ENCODE results near the gene ZPBP. TPM values are rescaled to one million over a fixed set of nuclear protein-coding genes. Genes with fewer than 3 reads are reported as not detected.

Gene ZPBP
- total and polyA plus RNA-seq, 4 donors: 0.05 to 0.17 (median 0.14) TPM; not detected in 1

GRCh38 chr7:50056131-50056530 lies 36.9 kb downstream of the ZPBP start:
- Histone ChIP-seq H3K27ac (ENCODE audit: low read depth in 1 of 2, low read length in 2 of 2) (no peak overlapping the region), H3K9me3 (ENCODE audit: control insufficient read depth in 4 of 4, low read length in 3 of 4) (no peaks in the 10 kb centered on the region), H3K4me1 (ENCODE audit: control insufficient read depth in 4 of 4, insufficient read depth in 4 of 4, low read length in 3 of 4) (no peaks in the 10 kb centered on the region), H3K9ac (ENCODE audit: low read depth in 1 of 2, low read length in 2 of 2) (no peak overlapping the region), H3K36me3 (ENCODE audit: control insufficient read depth in 4 of 4, insufficient read depth in 3 of 4, low read depth in 1 of 4, low read length in 3 of 4) (no peaks in the 10 kb centered on the region), H3K27me3 (ENCODE audit: control insufficient read depth in 4 of 4, insufficient read depth in 4 of 4, low read length in 3 of 4) (peaks cover 0 to 3% (median 0%) of the 10 kb centered on the region in 4 donors), H3K4me3 (ENCODE audit: low read depth in 1 of 3, low read length in 3 of 3) (no peak overlapping the region)
- no peak for TF ChIP-seq REST (IDR thresholded peaks at IDR 0.05)
- TF ChIP-seq GABPA (IDR thresholded peaks at IDR 0.05 in 1 of 2, conservative IDR thresholded peaks at IDR 0.05 in 1 of 2): no peak
- TF ChIP-seq FOXA1 (IDR thresholded peaks at IDR 0.05): no peak
- no peak for TF ChIP-seq RXRA (IDR thresholded peaks at IDR 0.05)
- TF ChIP-seq ATF3 (IDR thresholded peaks at IDR 0.05): no peak
- TF ChIP-seq RAD21 (IDR thresholded peaks at IDR 0.05): no peak
- no peak for TF ChIP-seq ZBTB33 (IDR thresholded peaks at IDR 0.05)
- TF ChIP-seq HNF4G (IDR thresholded peaks at IDR 0.05): no peak
- TF ChIP-seq MAX (IDR thresholded peaks at IDR 0.05): no peak
- TF ChIP-seq YY1 (IDR thresholded peaks at IDR 0.05): no peak
- TF ChIP-seq EGR1 (IDR thresholded peaks at IDR 0.05; ENCODE audit: low read depth in 2 of 2): no peak
- TF ChIP-seq HNF4A (conservative IDR thresholded peaks at IDR 0.05): no peak
- no peak for TF ChIP-seq CTCF (IDR thresholded peaks at IDR 0.05; ENCODE audit: low read depth, low read length, missing input control)
- DNase-seq (ENCODE audit: low spot score): no peak
- WGBS: 78% methylated on average over 1 of the region's 1 CpG

GRCh38 chr7:50047716-50048115 lies 45.3 kb downstream of the ZPBP start:
- no peak overlapping the region for H3K9ac ChIP-seq (ENCODE audit: low read depth in 1 of 2, low read length in 2 of 2)
- no peak for DNase-seq (ENCODE audit: low spot score)
- H3K4me3 ChIP-seq (ENCODE audit: low read depth in 1 of 3, low read length in 3 of 3): no peak overlapping the region
- whole genome bisulfite sequencing: 78% methylated on average over 5 of the region's 5 CpGs
- H3K9me3 ChIP-seq (ENCODE audit: control insufficient read depth in 4 of 4, low read length in 3 of 4): no peaks in the 10 kb centered on the region
- H3K27me3 ChIP-seq (ENCODE audit: control insufficient read depth in 4 of 4, insufficient read depth in 4 of 4, low read length in 3 of 4): no peaks in the 10 kb centered on the region
- no peak overlapping the region for H3K27ac ChIP-seq (ENCODE audit: low read depth in 1 of 2, low read length in 2 of 2)
- no peaks in the 10 kb centered on the region for H3K4me1 ChIP-seq (ENCODE audit: control insufficient read depth in 4 of 4, insufficient read depth in 4 of 4, low read length in 3 of 4)
- no peaks in the 10 kb centered on the region for H3K36me3 ChIP-seq (ENCODE audit: control insufficient read depth in 4 of 4, insufficient read depth in 3 of 4, low read depth in 1 of 4, low read length in 3 of 4)
- no peak for TF ChIP-seq EGR1 (IDR thresholded peaks at IDR 0.05; ENCODE audit: low read depth in 2 of 2)
- TF ChIP-seq YY1 (IDR thresholded peaks at IDR 0.05): no peak
- TF ChIP-seq GABPA (IDR thresholded peaks at IDR 0.05 in 1 of 2, conservative IDR thresholded peaks at IDR 0.05 in 1 of 2): no peak
- TF ChIP-seq FOXA2 (IDR thresholded peaks at IDR 0.05): no peak
- TF ChIP-seq TAF1 (conservative IDR thresholded peaks at IDR 0.05): no peak
- TF ChIP-seq FOXA1 (IDR thresholded peaks at IDR 0.05): no peak
- TF ChIP-seq CTCF (IDR thresholded peaks at IDR 0.05; ENCODE audit: low read depth, low read length, missing input control): no peak
- no peak for TF ChIP-seq SP1 (IDR thresholded peaks at IDR 0.05)
- no peak for TF ChIP-seq HNF4G (IDR thresholded peaks at IDR 0.05)
- no peak for TF ChIP-seq JUND (IDR thresholded peaks at IDR 0.05)
- TF ChIP-seq MAX (IDR thresholded peaks at IDR 0.05): no peak
- TF ChIP-seq NR2F2 (IDR thresholded peaks at IDR 0.05): no peak
- no peak for TF ChIP-seq RXRA (IDR thresholded peaks at IDR 0.05)
- TF ChIP-seq RAD21 (IDR thresholded peaks at IDR 0.05): no peak
- TF ChIP-seq ATF3 (IDR thresholded peaks at IDR 0.05): no peak
- TF ChIP-seq ZBTB33 (IDR thresholded peaks at IDR 0.05): no peak
- no peak for TF ChIP-seq HNF4A (conservative IDR thresholded peaks at IDR 0.05)

All from liver (tissue), 9 donors.